ENCODE data around the gene MAGI3. TPM values are rescaled to one million over a fixed set of nuclear protein-coding genes. Genes with fewer than 3 reads are reported as not detected.
"Not testable (repeated sequence)": the region's sequence is repeated elsewhere in the genome, so short reads cannot be mapped to it uniquely, and the experiment has no call there.

MAGI3 gene
- total RNA-seq, 4 donors from 2014 or later, result 14.4 to 28.2 (median 24.4) TPM

- H3K9me3 ChIP-seq, result no peaks in the 10 kb centered on the region
- intact Hi-C loops (cut with DNase I), result no loop called here
- no peaks in the 10 kb centered on the region for H3K27me3 ChIP-seq
- H3K36me3 ChIP-seq, result no peaks in the 10 kb centered on the region
- H3K27ac ChIP-seq, result no peak overlapping the region
- DNase-seq, result no peak
- H3K4me1 ChIP-seq, result peaks cover 0 to 61% (median 5%) of the 10 kb centered on the region in 3 donors
- no peak overlapping the region for H3K4me3 ChIP-seq
- WGBS, 2 donors, result 65 to 69% methylated on average over 5 of the region's 5 CpGs
- TF ChIP-seq CTCF (IDR thresholded peaks at IDR 0.05) (no peak), POLR2A (IDR thresholded peaks at IDR 0.05) (no peak)
Measured at GRCh38 chr1:113399062-113399583, 8.8 kb downstream of the MAGI3 start.

GRCh38 chr1:113401067-113401466, 10.8 kb downstream of the MAGI3 start:
- no peak for TF ChIP-seq POLR2A (IDR thresholded peaks at IDR 0.05)
- TF ChIP-seq CTCF (IDR thresholded peaks at IDR 0.05), result no peak
- no peaks in the 10 kb centered on the region for H3K27me3 ChIP-seq
- 29 to 35% methylated on average over 4 of the region's 4 CpGs for WGBS, 2 donors
- no peak for DNase-seq
- peaks cover 0 to 5% (median 0%) of the 10 kb centered on the region in 3 donors for H3K36me3 ChIP-seq
- H3K4me3 ChIP-seq, result no peak overlapping the region
- H3K27ac ChIP-seq, result no peak overlapping the region
- no peaks in the 10 kb centered on the region for H3K9me3 ChIP-seq
- peaks cover 0 to 49% (median 5%) of the 10 kb centered on the region in 3 donors for H3K4me1 ChIP-seq
- intact Hi-C loops (cut with DNase I), result no loop called here

GRCh38 chr1:113401728-113402127, 11.4 kb downstream of the MAGI3 start:
- H3K36me3 ChIP-seq, result peaks cover 0 to 5% (median 0%) of the 10 kb centered on the region in 3 donors
- peaks cover 0 to 42% (median 3%) of the 10 kb centered on the region in 3 donors for H3K4me1 ChIP-seq
- H3K27ac ChIP-seq, result no peak overlapping the region
- 67 to 88% methylated on average over 3 of the region's 3 CpGs for WGBS, 2 donors
- no peaks in the 10 kb centered on the region for H3K27me3 ChIP-seq
- TF ChIP-seq POLR2A (IDR thresholded peaks at IDR 0.05) (no peak), CTCF (IDR thresholded peaks at IDR 0.05) (no peak)
- no peak for DNase-seq
- no peak overlapping the region for H3K4me3 ChIP-seq
- intact Hi-C loops (cut with DNase I), result no loop called here
- no peaks in the 10 kb centered on the region for H3K9me3 ChIP-seq

GRCh38 chr1:113403065-113403464, 12.8 kb downstream of the MAGI3 start:
- peaks cover 0 to 5% (median 0%) of the 10 kb centered on the region in 3 donors for H3K36me3 ChIP-seq
- H3K9me3 ChIP-seq, result no peaks in the 10 kb centered on the region
- intact Hi-C loops (cut with DNase I), result no loop called here
- H3K27ac ChIP-seq, result no peak overlapping the region
- TF ChIP-seq POLR2A (IDR thresholded peaks at IDR 0.05), result no peak
- no peak for TF ChIP-seq CTCF (IDR thresholded peaks at IDR 0.05)
- H3K27me3 ChIP-seq, result no peaks in the 10 kb centered on the region
- no peak overlapping the region for H3K4me3 ChIP-seq
- H3K4me1 ChIP-seq, result peaks cover 0 to 40% (median 0%) of the 10 kb centered on the region in 3 donors
- WGBS, 2 donors, result 0 to 71% methylated on average over 1 of the region's 1 CpG
- DNase-seq, result no peak

GRCh38 chr1:113405573-113405972, 15.3 kb downstream of the MAGI3 start:
- intact Hi-C loops (cut with DNase I), result no loop called here
- peaks cover 0 to 35% (median 0%) of the 10 kb centered on the region in 3 donors for H3K4me1 ChIP-seq

GRCh38 chr1:113406149-113406548, 15.8 kb downstream of the MAGI3 start:
- H3K27ac ChIP-seq; DNase-seq; H3K27me3 ChIP-seq; intact Hi-C loops (cut with DNase I); H3K9me3 ChIP-seq; H3K36me3 ChIP-seq; H3K4me3 ChIP-seq: not testable (repeated sequence)
- WGBS, 2 donors, result 88 to 94% methylated on average over 4 of the region's 4 CpGs
- H3K4me1 ChIP-seq, result peaks cover 0 to 30% (median 0%) of the 10 kb centered on the region in 3 donors

More at GRCh38 chr1:113405573-113405972, 15.3 kb downstream of the MAGI3 start:
- H3K36me3 ChIP-seq, result peaks cover 0 to 5% (median 0%) of the 10 kb centered on the region in 3 donors
- no peak for DNase-seq
- no peak overlapping the region for H3K4me3 ChIP-seq
- H3K9me3 ChIP-seq, result no peaks in the 10 kb centered on the region
- no peak overlapping the region for H3K27ac ChIP-seq
- TF ChIP-seq POLR2A (IDR thresholded peaks at IDR 0.05) (no peak), CTCF (IDR thresholded peaks at IDR 0.05) (no peak)
- H3K27me3 ChIP-seq, result no peaks in the 10 kb centered on the region
- WGBS, 2 donors, result 80 to 82% methylated on average over 2 of the region's 2 CpGs
